Activated T-cell treated with anti-CD3 and anti-CD28 coated beads for 24 hours (primary cell): ENCODE measurements around the gene SNRNP70.

Source experiments
- DNase-seq: peaks from one replicate; pipeline ENCODE4 v3.0.0-alpha.2; 2020; ENCODE audit warnings: low read depth

The SNRNP70 gene

GRCh38 chr19:49101160-49101559, 15.9 kb downstream of the SNRNP70 start:
- DNase-seq: no peak

GRCh38 chr19:49102303-49102702, 17.1 kb downstream of the SNRNP70 start:
- no peak for DNase-seq

- no peak for DNase-seq
Measured at GRCh38 chr19:49103331-49104085, 18.3 kb downstream of the SNRNP70 start.

GRCh38 chr19:49104229-49104864, 19.1 kb downstream of the SNRNP70 start:
- DNase-seq: no peak

GRCh38 chr19:49106648-49107135, 21.4 kb downstream of the SNRNP70 start:
- DNase-seq: peak; percentile 45

GRCh38 chr19:49107625-49108459, 22.6 kb downstream of the SNRNP70 start:
- DNase-seq: no peak

- DNase-seq: no peak
Measured at GRCh38 chr19:49109051-49109450, 23.8 kb downstream of the SNRNP70 start.

- DNase-seq: no peak
Measured at GRCh38 chr19:49109569-49110233, 24.4 kb downstream of the SNRNP70 start.

- DNase-seq: no peak
Measured at GRCh38 chr19:49110567-49110966, 25.3 kb downstream of the SNRNP70 start.

- DNase-seq: no peak
Measured at GRCh38 chr19:49111218-49111998, 26.2 kb downstream of the SNRNP70 start.

GRCh38 chr19:49113762-49114629, 28.7 kb downstream of the SNRNP70 start, which contains the start of gene LIN7B:
Gene LIN7B, plus strand, starts transcription at chr19:49114370. Its CDS starts 35 bp downstream, at chr19:49114405.
- peak; percentile 64 for DNase-seq

GRCh38 chr19:49114630-49115363, 29.5 kb downstream of the SNRNP70 start:
- peak; percentile 40 for DNase-seq

- DNase-seq: no peak
Measured at GRCh38 chr19:49116544-49116943, 31.3 kb downstream of the SNRNP70 start.

GRCh38 chr19:49117677-49118564, 32.7 kb downstream of the SNRNP70 start:
- no peak for DNase-seq

- DNase-seq: peak; percentile 92
Measured at GRCh38 chr19:49118565-49119410, 33.5 kb downstream of the SNRNP70 start, which contains the start of gene C19orf73. Gene C19orf73, minus strand, starts transcription at chr19:49119143. Its CDS starts 121 bp downstream, at chr19:49119022.

- DNase-seq: no peak
Measured at GRCh38 chr19:49119411-49120324, 34.4 kb downstream of the SNRNP70 start, which contains the start of gene PPFIA3. Gene PPFIA3, plus strand, starts transcription at chr19:49119544. Its CDS starts 8,330 bp downstream, at chr19:49127874.
